Activated CD4-positive, CD25-positive, alpha-beta regulatory T cell treated with anti-CD3 and anti-CD28 coated beads, Interleukin-2, amount 50 U/mL, for 16 hours (primary cell): ENCODE measurements around the gene ARFIP1.
"Not testable (repeated sequence)": the region's sequence is repeated elsewhere in the genome, so short reads cannot be mapped to it uniquely, and the experiment has no call there.

Experiments
- DNase-seq: peaks from one replicate; pipeline ENCODE4 v3.0.0-alpha.2; 2020; ENCODE audit warnings: low read depth, low spot score

Gene ARFIP1, protein sequence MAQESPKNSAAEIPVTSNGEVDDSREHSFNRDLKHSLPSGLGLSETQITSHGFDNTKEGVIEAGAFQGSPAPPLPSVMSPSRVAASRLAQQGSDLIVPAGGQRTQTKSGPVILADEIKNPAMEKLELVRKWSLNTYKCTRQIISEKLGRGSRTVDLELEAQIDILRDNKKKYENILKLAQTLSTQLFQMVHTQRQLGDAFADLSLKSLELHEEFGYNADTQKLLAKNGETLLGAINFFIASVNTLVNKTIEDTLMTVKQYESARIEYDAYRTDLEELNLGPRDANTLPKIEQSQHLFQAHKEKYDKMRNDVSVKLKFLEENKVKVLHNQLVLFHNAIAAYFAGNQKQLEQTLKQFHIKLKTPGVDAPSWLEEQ

DNA sequence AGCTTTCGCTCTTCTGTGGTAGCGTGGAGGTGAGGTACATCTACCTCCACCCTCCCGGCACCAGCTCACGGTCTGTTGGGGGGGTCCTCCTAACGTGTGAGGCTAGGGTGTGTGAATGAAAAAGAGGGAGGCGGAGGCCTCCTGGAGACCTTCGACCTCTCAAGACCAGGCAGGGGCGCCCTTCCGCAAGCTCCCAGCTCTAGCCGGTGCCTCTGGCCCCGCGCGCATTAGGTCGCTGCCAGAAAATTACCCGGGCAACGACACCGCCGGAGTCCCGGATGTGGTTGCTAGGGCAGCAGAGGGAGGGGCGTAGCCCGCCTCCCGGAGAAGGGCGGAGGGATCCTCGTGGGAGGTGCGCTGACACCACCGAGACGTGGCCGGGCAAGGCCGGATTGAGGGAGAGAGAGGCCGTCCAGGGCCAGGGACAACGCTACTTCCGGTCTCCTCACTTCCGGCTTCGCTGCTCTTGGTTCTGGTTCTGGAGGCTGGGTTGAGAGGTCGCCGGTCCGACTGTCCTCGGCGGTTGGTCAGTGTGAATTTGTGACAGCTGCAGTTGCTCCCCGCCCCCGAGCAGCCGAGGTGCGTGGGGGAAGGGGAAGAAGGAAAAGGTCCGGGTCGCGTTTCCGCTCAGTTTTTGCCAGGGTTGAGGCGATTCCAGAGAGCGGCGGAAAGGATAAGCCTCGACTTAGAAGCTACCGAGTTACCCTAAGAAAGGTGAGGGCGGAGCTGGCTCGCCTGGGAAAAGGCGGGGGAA lies at the start of gene ARFIP1, which contains the start of gene TIGD4:
TSS of gene ARFIP1 (plus strand) at position 442 of the 754 bp plus-strand sequence. CDS start 49,680 bp downstream, outside the sequence.
TSS of gene TIGD4 (minus strand) at position 218 of the 754 bp plus-strand sequence. CDS start 8,726 bp downstream, outside the sequence.
- DNase-seq: peak; percentile 85

- DNase-seq: no peak
These were observed 47.8 kb upstream of the ARFIP1 start for GRCh38 chr4:152731997-152732396.

- DNase-seq: no peak
These were observed 45.6 kb upstream of the ARFIP1 start for GRCh38 chr4:152734015-152734698.

DNA sequence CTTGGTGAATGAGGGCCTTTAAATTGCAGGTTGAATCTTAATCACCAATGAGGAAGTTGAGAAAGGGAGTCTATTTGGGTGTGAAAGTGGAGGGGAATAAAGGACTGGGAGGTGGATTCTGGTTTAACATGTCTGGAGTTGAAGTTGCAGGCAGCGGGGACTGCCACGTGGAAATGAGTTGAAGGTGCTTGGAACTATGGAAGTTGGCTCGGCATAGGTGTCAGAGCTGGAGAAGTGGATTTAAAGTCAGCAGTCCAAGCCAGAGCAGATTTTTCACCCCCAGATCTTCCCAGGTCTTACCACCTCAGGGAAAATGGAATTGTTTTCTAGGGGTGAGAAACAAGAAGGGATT lies 45.1 kb upstream of the ARFIP1 start:
- DNase-seq: no peak

DNA sequence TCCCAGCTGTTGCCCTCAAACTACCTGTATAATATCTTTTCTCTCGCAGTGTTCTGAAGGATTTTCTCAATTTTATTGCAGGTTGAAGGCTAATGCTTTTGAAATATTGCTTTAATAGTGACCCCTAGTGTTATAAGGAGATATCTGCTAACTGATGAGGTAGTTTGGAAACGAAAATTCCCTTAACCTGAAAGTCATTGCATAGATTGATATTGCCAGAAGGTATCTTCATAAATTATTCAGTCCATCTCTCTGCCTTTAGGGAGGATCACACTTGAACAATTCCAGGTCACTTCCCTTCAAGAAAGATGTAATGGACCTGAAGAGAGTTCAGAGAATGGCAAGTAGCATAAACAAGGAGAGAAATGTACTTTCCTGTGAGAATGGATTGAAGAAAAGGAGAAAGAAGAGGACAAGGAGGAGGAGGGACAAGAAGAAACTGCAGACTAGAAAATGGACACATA lies 44.3 kb upstream of the ARFIP1 start:
- DNase-seq: no peak

DNA sequence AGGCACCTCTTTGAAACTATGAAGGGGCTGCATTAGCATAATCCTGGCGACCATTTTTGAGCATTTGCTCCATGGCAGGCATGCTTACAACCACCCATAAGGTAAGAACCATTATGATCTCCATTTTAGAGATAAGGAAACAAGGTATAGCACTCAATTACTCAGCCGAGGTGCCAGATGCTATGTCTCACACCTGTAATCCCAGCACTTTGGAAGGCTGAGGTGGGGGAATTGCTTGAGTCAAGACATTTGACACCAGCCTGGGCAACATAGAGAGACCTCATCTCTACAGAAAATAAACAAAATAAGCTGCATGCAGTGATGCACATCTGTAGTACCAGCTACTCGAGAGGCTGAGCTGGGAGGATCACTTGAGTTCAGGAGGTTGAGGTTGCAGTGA lies 43.8 kb upstream of the ARFIP1 start:
- no peak for DNase-seq

DNA sequence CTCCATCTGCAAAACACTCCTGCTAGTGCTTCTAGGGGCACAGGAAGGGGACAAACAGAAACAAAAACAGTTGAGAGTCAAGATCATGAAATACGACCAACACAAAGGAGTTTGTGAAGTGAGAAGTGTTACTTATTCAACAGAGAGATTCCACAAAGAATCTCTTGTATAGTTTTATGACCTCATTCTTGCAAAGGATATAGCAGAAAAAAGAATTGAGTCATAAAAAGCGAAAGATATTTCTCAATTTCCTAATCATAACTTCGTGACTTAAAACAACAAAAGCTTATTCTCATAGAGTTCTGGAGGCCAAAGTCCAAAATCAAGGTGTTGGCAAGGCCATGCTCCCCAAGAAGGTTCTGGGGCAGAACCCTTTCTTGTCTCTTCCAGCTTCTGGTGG lies 40.9 kb upstream of the ARFIP1 start:
- no peak for DNase-seq

DNA sequence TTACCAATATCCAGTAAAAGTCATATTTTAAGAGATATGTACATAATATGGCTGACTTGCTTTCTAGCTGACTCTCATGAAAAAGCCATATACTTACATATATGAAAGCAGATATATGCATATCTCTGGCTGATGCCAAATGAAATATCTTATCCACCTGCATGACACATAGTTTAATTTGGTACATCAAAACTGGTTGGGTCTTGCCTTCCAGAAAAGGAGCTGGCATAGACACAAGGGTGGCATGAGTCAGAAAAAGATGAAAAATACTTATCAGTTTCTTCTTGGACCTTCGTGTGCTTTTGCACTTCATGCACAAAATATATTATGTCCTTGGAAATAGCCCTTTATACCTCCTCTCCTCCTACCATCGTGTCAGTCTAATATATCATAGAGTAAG lies 32.3 kb upstream of the ARFIP1 start:
- DNase-seq: no peak

DNA sequence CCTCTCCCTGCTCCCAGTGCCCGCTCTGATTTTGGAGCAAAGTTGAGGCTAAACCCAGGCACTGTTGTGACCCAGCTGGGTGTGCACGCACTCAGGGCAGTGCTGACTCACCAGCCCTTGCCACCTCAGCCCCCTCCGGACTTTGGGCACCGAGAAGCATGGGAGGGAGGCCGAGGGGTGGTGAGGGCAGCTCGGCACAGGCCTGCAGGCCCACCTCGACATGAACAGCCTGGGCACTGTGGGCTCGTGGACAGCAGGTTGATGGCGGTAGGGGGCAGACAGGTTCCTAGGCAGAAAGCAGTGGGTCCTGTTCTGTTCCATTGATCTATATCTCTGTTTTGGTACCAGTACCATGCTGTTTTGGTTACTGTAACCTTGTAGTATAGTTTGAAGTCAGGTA lies 31.1 kb upstream of the ARFIP1 start:
- DNase-seq: no peak

GRCh38 chr4:152763796-152764195 lies 16.0 kb upstream of the ARFIP1 start:
- no peak for DNase-seq

DNA sequence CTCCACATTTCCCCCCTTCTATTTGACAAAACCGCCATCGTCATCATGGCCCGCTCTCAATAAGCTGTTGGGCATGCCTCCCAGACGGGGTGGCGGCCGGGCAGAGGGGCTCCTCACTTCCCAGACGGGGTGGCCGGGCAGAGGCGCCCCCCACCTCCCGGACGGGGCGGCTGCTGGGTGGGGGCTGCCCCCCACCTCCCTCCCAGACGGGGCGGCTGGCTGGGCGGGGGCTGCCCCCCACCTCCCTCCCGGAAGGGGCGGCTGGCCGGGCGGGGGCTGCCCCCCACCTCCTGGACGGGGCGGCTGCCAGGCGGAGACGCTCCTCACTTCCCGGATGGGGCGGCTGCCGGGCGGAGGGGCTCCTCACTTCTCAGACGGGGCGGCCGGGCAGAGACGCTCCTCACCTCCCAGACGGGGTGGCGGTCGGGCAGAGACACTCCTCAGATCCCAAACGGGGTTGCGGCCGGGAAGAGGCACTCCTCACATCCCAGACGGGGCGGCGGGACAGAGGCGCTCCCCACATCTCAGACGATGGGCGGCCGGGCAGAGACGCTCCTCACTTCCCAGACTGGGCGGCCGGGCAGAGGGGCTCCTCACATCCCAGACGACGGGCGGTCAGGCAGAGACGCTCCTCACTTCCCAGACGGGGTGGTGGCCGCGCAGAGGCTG lies 14.6 kb upstream of the ARFIP1 start:
- not testable (repeated sequence) for DNase-seq

GRCh38 chr4:152771741-152772533 lies 7.8 kb upstream of the ARFIP1 start:
- no peak for DNase-seq

- DNase-seq: no peak
These were observed 6.4 kb upstream of the ARFIP1 start for GRCh38 chr4:152773339-152773738.

- DNase-seq: no peak
These were observed 5.8 kb upstream of the ARFIP1 start for GRCh38 chr4:152773953-152774352.

- no peak for DNase-seq
These were observed 3.4 kb upstream of the ARFIP1 start for GRCh38 chr4:152776352-152776751.

DNA sequence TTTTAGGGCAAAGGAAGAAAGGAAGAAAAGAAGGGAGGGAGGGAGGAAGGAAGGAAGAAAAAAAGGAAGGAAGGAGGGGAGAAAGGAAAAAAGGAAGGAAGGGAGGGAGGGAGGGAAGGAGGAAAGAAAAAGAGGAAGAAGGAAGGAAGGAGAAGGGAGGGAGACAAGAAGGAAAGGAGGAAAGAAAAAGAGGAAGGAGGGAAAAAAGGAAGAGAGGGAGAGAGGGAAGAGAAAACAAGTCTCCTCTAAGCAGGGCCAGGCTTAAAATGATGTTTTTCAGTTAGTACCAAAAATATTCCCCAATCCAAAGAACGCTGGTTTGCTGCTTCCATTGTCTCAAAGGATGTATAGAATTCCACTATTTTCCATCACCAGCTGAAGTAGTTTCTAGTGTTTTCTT lies 2.3 kb upstream of the ARFIP1 start:
- DNase-seq: no peak

DNA sequence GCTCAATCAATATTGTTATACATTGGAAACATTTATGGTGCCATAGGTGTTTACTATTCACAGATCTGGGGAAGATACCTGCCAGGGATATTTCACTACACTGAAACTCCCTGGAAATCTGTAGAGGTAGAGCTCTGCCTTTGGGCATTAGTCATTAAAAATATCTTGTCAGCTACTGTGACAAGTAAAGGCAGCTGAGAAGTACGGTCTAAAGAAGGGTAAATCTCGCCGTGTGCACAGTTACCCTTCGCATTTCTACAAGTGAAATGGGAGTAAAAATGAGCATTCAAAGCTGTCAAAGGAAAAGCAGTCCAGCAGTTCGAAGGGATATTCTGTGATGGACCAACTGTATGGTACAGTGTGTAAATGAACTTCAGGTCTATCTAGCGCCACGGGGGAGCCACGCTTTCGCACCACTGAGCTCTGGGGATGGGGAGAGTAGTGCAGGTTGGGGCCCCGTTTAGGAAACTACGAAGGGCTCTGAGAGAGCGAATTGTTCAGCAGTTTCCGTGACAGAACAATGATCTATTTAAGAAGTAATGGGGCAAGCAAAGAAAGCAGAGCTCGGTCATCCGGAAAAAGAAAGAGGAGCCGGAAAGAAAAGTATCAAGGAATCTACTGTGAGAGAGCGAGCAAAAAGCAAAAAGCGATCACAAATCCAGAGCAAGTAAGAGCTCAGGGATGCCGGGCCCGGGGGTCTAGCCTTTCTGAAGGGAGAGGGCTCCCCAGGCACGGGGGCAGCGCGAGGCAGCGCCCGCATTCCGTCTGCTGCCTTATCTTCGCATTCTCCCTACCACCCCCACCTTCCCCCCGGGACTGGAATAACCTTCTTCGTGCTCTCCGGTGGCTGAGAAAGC lies 870 bp upstream of the ARFIP1 start:
- DNase-seq: no peak

DNA sequence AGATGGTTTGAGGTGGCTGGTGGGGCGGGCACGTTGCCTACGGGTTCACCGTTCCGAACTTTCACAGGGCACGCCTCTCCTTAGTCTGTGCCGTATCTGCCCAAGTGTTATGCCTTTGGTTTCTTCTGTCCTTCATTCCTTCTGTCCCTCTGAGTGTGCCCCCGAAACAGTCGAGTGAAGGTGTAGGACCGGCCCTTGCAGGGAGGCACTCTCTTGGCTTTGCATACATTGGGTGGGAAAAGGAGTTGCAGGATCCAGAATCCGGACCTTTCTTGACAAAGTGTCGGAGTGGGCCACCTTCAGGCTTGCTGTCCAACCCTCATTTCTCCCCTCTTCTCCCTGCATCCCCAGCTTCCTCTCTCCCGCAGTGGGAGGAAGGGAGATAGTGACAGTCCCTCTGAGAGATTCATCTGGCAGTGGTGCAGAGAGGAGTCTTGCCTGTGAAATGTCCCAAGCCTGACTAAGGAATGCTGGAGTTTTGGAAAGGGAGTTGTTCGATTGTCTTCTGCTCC lies 569 bp downstream of the ARFIP1 start:
- no peak for DNase-seq

GRCh38 chr4:152784490-152785350 lies 5.0 kb downstream of the ARFIP1 start:
- no peak for DNase-seq
